ACC112 (cell line): ENCODE results near the gene MFAP5.
A peak's percentile ranks its signal among the peaks of the same experiment; 100 is the strongest.

Experiments
- H2AFZ ChIP-seq: fragments of 200-600 bp; sonication (generic); one replicate; pipeline ENCODE4 v1.6.0; 2017; ENCODE audit warnings: antibody characterized with exemption, low read length; ENCODE audit not compliant: unreplicated experiment
- H3K27ac ChIP-seq: fragments of 200-600 bp; sonication (generic); 2 replicates; pipeline ENCODE4 v1.5.1; 2014; ENCODE audit warnings: low read depth, mild to moderate bottlenecking, antibody characterized with exemption, low read length, moderate library complexity
- H3K27me3 ChIP-seq: fragments of 200-600 bp; sonication (generic); 2 replicates; pipeline ENCODE4 v1.6.1; 2014; ENCODE audit warnings: mild to moderate bottlenecking, antibody characterized with exemption, low read length, moderate library complexity, mixed read lengths; ENCODE audit not compliant: insufficient read depth
- H3K36me3 ChIP-seq: fragments of 200-600 bp; sonication (generic); 2 replicates; pipeline ENCODE4 v1.6.1; 2016; ENCODE audit warnings: mild to moderate bottlenecking, antibody characterized with exemption, low read length, moderate library complexity, mixed read lengths; ENCODE audit not compliant: insufficient read depth
- H3K4me1 ChIP-seq: fragments of 200-600 bp; sonication (generic); one replicate; pipeline ENCODE4 v1.6.1; 2016; ENCODE audit warnings: low read length, mixed read lengths; ENCODE audit not compliant: insufficient read depth, unreplicated experiment, control insufficient read depth
- H3K4me3 ChIP-seq: fragments of 200-600 bp; sonication (generic); 2 replicates; pipeline ENCODE4 v1.5.1; 2014; ENCODE audit warnings: mild to moderate bottlenecking, low read depth, low read length
- H3K79me2 ChIP-seq: fragments of 200-600 bp; sonication (generic); one replicate; pipeline ENCODE4 v1.6.0; 2016; ENCODE audit warnings: low read length; ENCODE audit not compliant: control insufficient read depth, unreplicated experiment, insufficient read depth

The MFAP5 gene

DNA sequence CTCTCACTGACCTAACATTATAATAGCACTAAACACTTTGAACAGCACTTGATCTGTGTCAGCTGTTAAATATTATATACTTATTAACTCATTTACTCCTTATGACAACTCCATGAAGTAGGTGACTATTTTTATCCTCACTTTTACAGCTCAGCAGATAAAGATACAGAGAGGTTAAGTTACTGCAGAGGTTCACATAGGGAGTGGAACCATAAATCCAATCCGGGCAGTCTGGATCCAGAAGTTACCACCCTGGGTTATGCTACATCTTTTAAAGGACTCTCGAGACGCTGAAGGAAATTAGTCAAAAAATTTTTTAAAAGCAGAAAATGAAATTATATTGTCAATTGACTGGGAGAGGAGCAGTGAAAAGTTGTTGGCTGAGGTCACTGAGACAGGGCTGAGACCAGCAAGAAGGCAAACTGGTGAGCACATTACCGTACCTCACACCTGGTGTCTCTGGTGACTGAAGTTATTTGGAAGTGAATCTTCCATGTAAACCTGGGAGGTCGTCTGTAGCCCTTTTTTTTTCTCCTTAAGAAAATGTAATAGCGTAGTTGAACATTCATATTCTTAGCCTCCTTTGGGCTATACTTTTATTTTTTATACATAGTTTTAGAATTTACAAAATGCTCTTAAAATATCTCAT lies 33.9 kb upstream of the MFAP5 start:
- Histone ChIP-seq H3K4me1 (peaks cover 11% of the 10 kb centered on the region), H3K79me2 (peaks cover 25% of the 10 kb centered on the region), H3K27ac (no peak overlapping the region), H3K27me3 (no peaks in the 10 kb centered on the region), H3K36me3 (no peaks in the 10 kb centered on the region), H3K4me3 (peak overlapping the region; percentile 82), H2AFZ (peak overlapping the region; percentile 62)

- Histone ChIP-seq H3K79me2 (peaks cover 14% of the 10 kb centered on the region), H3K4me3 (no peak overlapping the region), H3K4me1 (peaks cover 11% of the 10 kb centered on the region), H3K27me3 (no peaks in the 10 kb centered on the region), H2AFZ (no peak overlapping the region), H3K27ac (no peak overlapping the region), H3K36me3 (no peaks in the 10 kb centered on the region)
Measured at GRCh38 chr12:8695116-8695515, 32.5 kb upstream of the MFAP5 start.

- Histone ChIP-seq H2AFZ (no peak overlapping the region), H3K4me1 (peaks cover 14% of the 10 kb centered on the region), H3K4me3 (no peak overlapping the region), H3K27me3 (no peaks in the 10 kb centered on the region), H3K27ac (no peak overlapping the region), H3K79me2 (no peaks in the 10 kb centered on the region), H3K36me3 (no peaks in the 10 kb centered on the region)
Measured at GRCh38 chr12:8692573-8692972, 29.9 kb upstream of the MFAP5 start.

DNA sequence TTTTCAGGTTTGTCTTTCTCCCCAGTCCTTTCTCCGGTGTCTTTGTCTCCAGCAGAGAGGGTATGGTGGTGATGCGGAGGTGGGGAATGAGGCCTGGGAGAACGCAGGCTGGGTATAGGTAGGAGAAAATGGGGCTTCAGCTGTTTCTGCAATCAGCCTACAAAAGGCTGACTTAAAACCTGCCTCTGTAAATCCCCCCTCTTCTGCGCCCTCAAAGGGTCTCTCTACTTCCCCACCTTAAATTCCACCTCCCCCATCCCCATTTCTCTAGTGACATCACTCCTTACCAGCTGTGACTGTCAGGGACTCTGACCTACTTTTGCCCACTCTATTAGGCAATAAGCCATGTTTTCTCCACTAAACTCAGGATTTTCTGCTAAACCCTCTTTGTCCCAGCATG lies 27.1 kb upstream of the MFAP5 start:
- Histone ChIP-seq H3K36me3 (no peaks in the 10 kb centered on the region), H3K4me3 (no peak overlapping the region), H3K27ac (no peak overlapping the region), H3K79me2 (no peaks in the 10 kb centered on the region), H3K4me1 (peaks cover 15% of the 10 kb centered on the region), H2AFZ (no peak overlapping the region), H3K27me3 (no peaks in the 10 kb centered on the region)

DNA sequence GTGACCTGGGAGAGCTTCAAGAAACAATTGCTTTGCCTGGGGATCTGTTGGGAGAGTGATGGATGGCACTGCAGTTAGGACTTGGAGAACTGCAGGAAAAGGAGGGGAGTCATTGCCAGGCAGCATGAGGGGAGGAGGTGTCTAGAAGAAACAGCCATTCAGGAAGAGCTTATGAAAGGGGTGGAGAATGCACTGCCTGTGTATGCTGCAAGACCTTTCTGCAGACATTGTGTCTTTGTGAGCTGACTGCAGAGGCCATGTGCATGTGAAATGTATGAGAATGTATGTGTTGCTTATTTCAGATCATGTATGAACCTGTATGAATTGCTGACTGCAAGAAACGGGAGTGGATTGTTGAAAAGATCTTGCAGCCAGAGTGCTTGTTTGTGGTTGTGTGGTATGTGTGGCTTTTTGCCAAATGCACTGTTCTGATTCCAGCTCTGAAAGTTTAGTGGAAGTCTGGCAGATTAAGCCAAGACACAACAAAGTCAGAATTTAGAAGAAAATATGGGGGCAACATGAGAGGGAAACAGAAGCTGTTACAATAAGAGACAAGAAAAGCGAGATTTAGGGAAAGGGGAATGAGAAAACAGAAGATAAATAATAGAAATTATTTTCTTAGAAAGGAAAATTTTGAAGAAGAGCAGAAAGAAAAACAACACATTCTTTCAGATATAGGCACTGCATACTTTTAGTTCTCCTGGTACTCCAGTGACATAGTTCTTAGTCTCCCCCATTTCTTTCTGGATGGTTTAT lies 25.4 kb upstream of the MFAP5 start:
- no peaks in the 10 kb centered on the region for H3K27me3 ChIP-seq
- H3K4me1 ChIP-seq, result peaks cover 15% of the 10 kb centered on the region
- peak overlapping the region; percentile 6; the same call in 1 of the 2 replicates for H3K4me3 ChIP-seq
- H3K79me2 ChIP-seq, result no peaks in the 10 kb centered on the region
- no peak overlapping the region for H3K27ac ChIP-seq
- no peak overlapping the region for H2AFZ ChIP-seq
- H3K36me3 ChIP-seq, result no peaks in the 10 kb centered on the region

DNA sequence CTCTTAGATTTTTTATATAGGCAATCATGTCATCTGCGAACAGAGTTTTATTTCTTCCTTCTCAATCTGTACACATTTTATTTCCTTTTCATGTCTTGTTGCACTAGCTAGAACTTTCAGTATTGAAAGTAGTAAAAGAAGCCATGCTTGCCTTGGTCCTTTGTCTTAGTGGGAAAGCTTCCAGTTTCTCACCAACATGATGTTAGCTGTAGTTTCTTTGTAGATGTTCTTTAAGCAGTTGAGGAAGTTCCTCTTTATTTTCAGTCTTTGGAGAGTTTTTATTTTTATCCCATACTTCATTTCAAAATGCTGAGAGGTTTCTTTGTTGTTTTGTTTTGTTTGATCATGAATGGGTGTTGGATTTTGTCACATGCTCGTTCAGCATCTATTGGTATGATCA lies 22.4 kb upstream of the MFAP5 start:
- Histone ChIP-seq H3K36me3 (no peaks in the 10 kb centered on the region), H3K27ac (no peak overlapping the region), H3K4me3 (no peak overlapping the region), H3K27me3 (no peaks in the 10 kb centered on the region), H3K4me1 (peaks cover 25% of the 10 kb centered on the region), H3K79me2 (no peaks in the 10 kb centered on the region), H2AFZ (no peak overlapping the region)

DNA sequence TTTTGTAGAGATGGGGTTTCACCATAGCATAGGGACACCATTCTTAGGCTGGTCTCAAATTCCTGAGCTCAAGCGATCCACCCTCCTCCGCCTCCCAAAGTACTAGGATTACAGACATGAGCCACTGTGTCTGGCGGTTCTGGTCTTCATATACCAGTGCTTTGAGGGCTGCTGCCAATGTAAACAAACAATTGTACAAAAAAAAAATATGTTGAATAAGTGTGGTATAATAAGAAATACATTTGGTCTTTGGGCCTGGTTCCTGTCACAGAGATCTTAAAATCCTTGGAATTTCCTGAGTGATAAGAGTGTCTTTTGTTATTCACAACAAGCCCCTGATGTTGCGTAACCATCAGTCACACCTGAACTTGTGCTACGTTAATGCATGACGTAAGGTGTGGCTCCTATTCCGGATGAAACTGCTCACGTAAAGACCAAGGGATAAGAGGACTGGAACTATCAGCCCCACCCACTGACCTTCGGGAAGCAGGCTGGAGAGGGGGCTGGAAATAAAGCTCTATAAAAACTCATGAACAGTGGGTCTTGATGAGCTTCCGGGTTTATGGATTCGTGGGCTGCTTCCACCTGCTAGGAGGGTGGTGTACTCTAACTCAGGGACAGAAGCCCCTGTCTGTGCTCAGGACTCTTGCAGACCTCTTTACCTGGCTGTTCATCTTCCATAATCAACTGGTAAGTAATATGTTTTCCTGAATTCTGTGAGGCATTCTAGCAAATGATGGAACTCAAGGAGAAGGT lies 18.7 kb upstream of the MFAP5 start:
- Histone ChIP-seq H3K4me1 (peaks cover 20% of the 10 kb centered on the region), H3K27me3 (no peaks in the 10 kb centered on the region), H3K79me2 (no peaks in the 10 kb centered on the region), H3K27ac (0 out of 2 replicates have a peak overlapping the region, but pooled peaks have one; percentile 0), H2AFZ (peak overlapping the region; percentile 18), H3K36me3 (no peaks in the 10 kb centered on the region), H3K4me3 (0 out of 2 replicates have a peak overlapping the region, but pooled peaks have one; percentile 5)

GRCh38 chr12:8680533-8680932 lies 17.9 kb upstream of the MFAP5 start:
- Histone ChIP-seq H3K4me1 (peaks cover 20% of the 10 kb centered on the region), H3K36me3 (no peaks in the 10 kb centered on the region), H3K27me3 (no peaks in the 10 kb centered on the region), H2AFZ (no peak overlapping the region), H3K4me3 (no peak overlapping the region), H3K27ac (no peak overlapping the region), H3K79me2 (no peaks in the 10 kb centered on the region)

- Histone ChIP-seq H3K4me3 (no peak overlapping the region), H3K27ac (no peak overlapping the region), H3K27me3 (no peaks in the 10 kb centered on the region), H2AFZ (no peak overlapping the region), H3K36me3 (no peaks in the 10 kb centered on the region), H3K4me1 (peaks cover 20% of the 10 kb centered on the region), H3K79me2 (no peaks in the 10 kb centered on the region)
Measured at GRCh38 chr12:8678661-8679111, 16.1 kb upstream of the MFAP5 start.

DNA sequence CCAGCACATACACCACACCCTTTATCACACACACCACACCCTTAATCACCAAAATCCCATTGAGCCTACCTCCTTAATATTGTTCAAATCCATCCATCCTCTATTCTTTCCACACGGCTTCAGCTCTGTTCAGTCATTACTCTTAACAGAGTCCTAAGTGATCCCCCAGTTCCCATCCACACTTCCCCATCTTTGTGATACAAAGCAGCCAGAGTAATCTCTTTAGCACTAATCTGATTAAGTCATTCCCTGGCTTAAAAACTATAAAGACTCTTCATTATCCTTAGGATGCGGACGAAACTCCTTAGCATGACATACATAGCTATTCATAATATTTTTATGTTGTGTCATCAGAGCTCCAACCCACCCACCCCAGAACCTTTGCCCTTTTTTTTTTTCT lies 14.7 kb upstream of the MFAP5 start:
- Histone ChIP-seq H3K4me3 (no peak overlapping the region), H3K36me3 (no peaks in the 10 kb centered on the region), H3K79me2 (no peaks in the 10 kb centered on the region), H3K27ac (no peak overlapping the region), H2AFZ (no peak overlapping the region), H3K4me1 (peaks cover 20% of the 10 kb centered on the region), H3K27me3 (no peaks in the 10 kb centered on the region)
